Uterus (tissue), 2 donors: ENCODE results near the gene TRAF1.

Experiments used
- CTCF ChIP-seq, 4 experiments: fragments of 200-600 bp in 2 of 4; fragments of 450-650 bp in 2 of 4; sonication (generic) in 2 of 4; IDR thresholded peaks; one replicate each; pipeline ENCODE4 v1.5.1; 2016 to 2019; ENCODE audit warnings: antibody characterized with exemption in 4 of 4, mild to moderate bottlenecking in 2 of 4, moderate library complexity in 1 of 4
- POLR2A ChIP-seq, 2 donors: fragments of 450-650 bp; IDR thresholded peaks; one replicate each; pipeline ENCODE4 v1.6.1; 2016; ENCODE audit warnings: antibody characterized with exemption in 2 of 2, mild to moderate bottlenecking in 1 of 2, moderate library complexity in 1 of 2

GRCh38 chr9:120951960-120952618 is 25.5 kb upstream of the TRAF1 start:
- TF ChIP-seq CTCF (IDR thresholded peaks at IDR 0.05) (no peak), POLR2A (IDR thresholded peaks at IDR 0.05) (no peak)
